Measurements from ENCODE around the gene TNIK. TPM values are rescaled to one million over a fixed set of nuclear protein-coding genes. Genes with fewer than 3 reads are reported as not detected.

TNIK gene
- total RNA-seq, 1 experiment from 2014 or later = 7.0 TPM

DNA sequence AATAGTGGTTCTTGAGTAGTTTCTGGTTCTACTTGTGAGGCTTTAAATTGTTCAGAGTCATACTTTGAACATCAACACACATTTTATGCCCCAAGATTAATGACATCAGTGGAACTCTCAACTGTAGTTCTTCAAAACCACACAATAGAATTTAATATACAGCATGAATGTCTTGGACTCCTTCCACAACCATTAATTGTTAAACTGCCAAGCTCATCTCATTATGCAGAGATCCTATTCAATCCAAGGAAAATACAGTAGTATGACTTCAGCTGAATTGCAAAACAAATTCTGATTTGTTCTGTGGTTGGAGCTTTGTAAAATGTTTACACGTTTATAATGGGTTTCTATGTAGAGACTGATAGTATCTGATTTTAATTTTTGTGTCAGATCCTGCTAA, 234.5 kb downstream of the TNIK start:
- no TSS peak for BruUV-seq (replicated peaks)
- no peak overlapping the region for H3K9ac ChIP-seq (ENCODE audit: low read length)
- no peak overlapping the region for H3K4me3 ChIP-seq (ENCODE audit: low read length)
- ChIA-PET CTCF (no interaction called here), POLR2A (ENCODE audit: unreplicated experiment) (no interaction called here)
- no peaks in the 10 kb centered on the region for H3K9me3 ChIP-seq (ENCODE audit: low read length)
- no peaks in the 10 kb centered on the region for H3K79me2 ChIP-seq (ENCODE audit: low read length)
- TF ChIP-seq EZH2 (IDR thresholded peaks at IDR 0.05; ENCODE audit: low read length, unreplicated experiment) = no peak
- TF ChIP-seq, protein P1, sequence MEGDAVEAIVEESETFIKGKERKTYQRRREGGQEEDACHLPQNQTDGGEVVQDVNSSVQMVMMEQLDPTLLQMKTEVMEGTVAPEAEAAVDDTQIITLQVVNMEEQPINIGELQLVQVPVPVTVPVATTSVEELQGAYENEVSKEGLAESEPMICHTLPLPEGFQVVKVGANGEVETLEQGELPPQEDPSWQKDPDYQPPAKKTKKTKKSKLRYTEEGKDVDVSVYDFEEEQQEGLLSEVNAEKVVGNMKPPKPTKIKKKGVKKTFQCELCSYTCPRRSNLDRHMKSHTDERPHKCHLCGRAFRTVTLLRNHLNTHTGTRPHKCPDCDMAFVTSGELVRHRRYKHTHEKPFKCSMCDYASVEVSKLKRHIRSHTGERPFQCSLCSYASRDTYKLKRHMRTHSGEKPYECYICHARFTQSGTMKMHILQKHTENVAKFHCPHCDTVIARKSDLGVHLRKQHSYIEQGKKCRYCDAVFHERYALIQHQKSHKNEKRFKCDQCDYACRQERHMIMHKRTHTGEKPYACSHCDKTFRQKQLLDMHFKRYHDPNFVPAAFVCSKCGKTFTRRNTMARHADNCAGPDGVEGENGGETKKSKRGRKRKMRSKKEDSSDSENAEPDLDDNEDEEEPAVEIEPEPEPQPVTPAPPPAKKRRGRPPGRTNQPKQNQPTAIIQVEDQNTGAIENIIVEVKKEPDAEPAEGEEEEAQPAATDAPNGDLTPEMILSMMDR (conservative IDR thresholded peaks at IDR 0.05; ENCODE audit: low read depth, low read length) = no peak
- no peak for TF ChIP-seq EZH2phosphoT487 (IDR thresholded peaks at IDR 0.05; ENCODE audit: borderline replicate concordance, low read length)
- ATAC-seq = no peak
- no peaks in the 10 kb centered on the region for H4K20me1 ChIP-seq (ENCODE audit: low read length)
- no peaks in the 10 kb centered on the region for H3K36me3 ChIP-seq (ENCODE audit: low read depth, low read length)
- no peak overlapping the region for H3K4me2 ChIP-seq (ENCODE audit: low read length)
- H2AFZ ChIP-seq (ENCODE audit: low read length) = no peak overlapping the region
- intact Hi-C loops (cut with micrococcal nuclease) = no loop called here
- no peaks in the 10 kb centered on the region for H3K9me2 ChIP-seq (replicated peaks; ENCODE audit: low read length)
- no peak overlapping the region for H3K27ac ChIP-seq (ENCODE audit: low read length)
- H3F3A ChIP-seq (ENCODE audit: low read length, unreplicated experiment) = no peaks in the 10 kb centered on the region
- H3K27me3 ChIP-seq (ENCODE audit: low read length) = no peaks in the 10 kb centered on the region
- no peaks in the 10 kb centered on the region; the same call in 1 of the 2 replicates for H3K4me1 ChIP-seq (ENCODE audit: insufficient read depth, low read length)
- DNase-seq = no peak

DNA sequence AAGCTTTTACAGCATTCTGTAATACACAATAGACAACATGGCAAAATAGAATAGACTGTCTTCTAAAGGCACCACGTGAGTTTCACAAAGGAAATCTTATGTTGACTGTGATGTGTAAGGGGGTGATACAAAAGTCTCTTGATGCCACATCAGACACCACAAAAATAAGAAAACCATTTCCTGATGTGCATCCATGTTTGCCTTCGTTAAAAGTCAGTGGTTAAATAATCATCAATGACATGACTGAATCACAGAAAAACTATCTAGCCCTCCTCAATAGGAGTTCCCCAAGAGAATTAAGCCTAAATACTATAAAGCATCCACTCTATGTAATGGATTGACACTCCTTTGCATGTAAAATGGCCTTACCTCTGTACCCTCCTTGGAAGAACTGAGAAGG, 235.0 kb downstream of the TNIK start:
- Histone ChIP-seq H2AFZ (ENCODE audit: low read length) (no peak overlapping the region), H3K36me3 (ENCODE audit: low read depth, low read length) (no peaks in the 10 kb centered on the region), H3K9me2 (replicated peaks; ENCODE audit: low read length) (no peaks in the 10 kb centered on the region), H3K79me2 (ENCODE audit: low read length) (no peaks in the 10 kb centered on the region), H3K4me1 (ENCODE audit: insufficient read depth, low read length) (no peaks in the 10 kb centered on the region; the same call in 1 of the 2 replicates), H4K20me1 (ENCODE audit: low read length) (no peaks in the 10 kb centered on the region), H3K9ac (ENCODE audit: low read length) (no peak overlapping the region), H3K4me2 (ENCODE audit: low read length) (no peak overlapping the region), H3K27me3 (ENCODE audit: low read length) (no peaks in the 10 kb centered on the region), H3F3A (ENCODE audit: low read length, unreplicated experiment) (no peaks in the 10 kb centered on the region), H3K4me3 (ENCODE audit: low read length) (no peak overlapping the region), H3K27ac (ENCODE audit: low read length) (no peak overlapping the region), H3K9me3 (ENCODE audit: low read length) (no peaks in the 10 kb centered on the region)
- intact Hi-C loops (cut with micrococcal nuclease) = no loop called here
- BruUV-seq (replicated peaks) = no TSS peak
- ChIA-PET POLR2A (ENCODE audit: unreplicated experiment) (no interaction called here), CTCF (no interaction called here)
- ATAC-seq = no peak
- TF ChIP-seq EZH2phosphoT487 (IDR thresholded peaks at IDR 0.05; ENCODE audit: borderline replicate concordance, low read length) (no peak), EZH2 (IDR thresholded peaks at IDR 0.05; ENCODE audit: low read length, unreplicated experiment) (no peak)
- TF ChIP-seq, protein P1 (conservative IDR thresholded peaks at IDR 0.05; ENCODE audit: low read depth, low read length) = no peak
- DNase-seq = no peak

DNA sequence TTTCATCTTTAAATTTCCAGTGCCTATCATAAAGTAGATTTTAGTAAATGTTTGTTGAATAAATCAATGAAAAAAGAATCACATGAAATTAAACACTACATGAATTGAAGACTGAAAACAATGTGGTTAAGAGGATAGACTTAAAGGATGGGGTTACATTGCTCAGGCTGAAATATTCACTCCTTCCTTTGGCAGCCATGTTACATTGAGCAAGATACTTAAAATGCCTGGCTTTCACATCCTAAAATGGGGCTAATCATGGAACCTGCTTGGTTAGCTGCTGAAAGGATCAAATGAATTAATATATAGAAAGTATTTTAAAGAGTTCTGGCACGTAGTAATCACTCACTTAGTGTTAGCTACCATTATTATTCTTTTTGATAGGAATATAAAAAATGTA, 236.8 kb downstream of the TNIK start:
- no peak overlapping the region for H3K4me2 ChIP-seq (ENCODE audit: low read length)
- H3K79me2 ChIP-seq (ENCODE audit: low read length) = no peaks in the 10 kb centered on the region
- no TSS peak for BruUV-seq (replicated peaks)
- H3K9me2 ChIP-seq (replicated peaks; ENCODE audit: low read length) = no peaks in the 10 kb centered on the region
- DNase-seq = no peak
- H2AFZ ChIP-seq (ENCODE audit: low read length) = no peak overlapping the region
- TF ChIP-seq EZH2phosphoT487 (IDR thresholded peaks at IDR 0.05; ENCODE audit: borderline replicate concordance, low read length) = no peak
- TF ChIP-seq EZH2 (IDR thresholded peaks at IDR 0.05; ENCODE audit: low read length, unreplicated experiment) = no peak
- TF ChIP-seq, protein P1 (conservative IDR thresholded peaks at IDR 0.05; ENCODE audit: low read depth, low read length) = no peak
- H4K20me1 ChIP-seq (ENCODE audit: low read length) = no peaks in the 10 kb centered on the region
- H3K36me3 ChIP-seq (ENCODE audit: low read depth, low read length) = no peaks in the 10 kb centered on the region
- CTCF ChIA-PET = no interaction called here
- H3K4me3 ChIP-seq (ENCODE audit: low read length) = no peak overlapping the region
- ATAC-seq = no peak
- no peaks in the 10 kb centered on the region for H3K27me3 ChIP-seq (ENCODE audit: low read length)
- no peaks in the 10 kb centered on the region for H3F3A ChIP-seq (ENCODE audit: low read length, unreplicated experiment)
- no peak overlapping the region for H3K9ac ChIP-seq (ENCODE audit: low read length)
- intact Hi-C loops (cut with micrococcal nuclease) = no loop called here
- H3K9me3 ChIP-seq (ENCODE audit: low read length) = no peaks in the 10 kb centered on the region
- no peaks in the 10 kb centered on the region; the same call in 1 of the 2 replicates for H3K4me1 ChIP-seq (ENCODE audit: insufficient read depth, low read length)
- no peak overlapping the region for H3K27ac ChIP-seq (ENCODE audit: low read length)
- POLR2A ChIA-PET (ENCODE audit: unreplicated experiment) = no interaction called here
